Thoracic aorta (tissue), 2 donors: ENCODE data around the gene GIMAP4. TPM values are rescaled to one million over a fixed set of nuclear protein-coding genes. Genes with fewer than 3 reads are reported as not detected.

Experiments
- ATAC-seq: fragments of 150-250 bp; one replicate; pipeline ENCODE4 v1.8.0; 2017; ENCODE audit warnings: low read depth; ENCODE audit not compliant: insufficient number of reproducible peaks, low FRiP score
- DNase-seq: peaks from one replicate; pipeline ENCODE4 v3.0.0-alpha.2; 2020; ENCODE audit warnings: low spot score
- H3K27ac ChIP-seq, 2 donors: fragments of 200-600 bp; sonication (generic); 1 replicate in 1 of 2; 2 replicates in 1 of 2; pipeline ENCODE4 v1.5.1; 2016; ENCODE audit warnings: mild to moderate bottlenecking in 2 of 2, moderate library complexity in 2 of 2
- H3K27me3 ChIP-seq: fragments of 200-600 bp; sonication (generic); replicated peaks from 2 replicates; pipeline ENCODE4 v1.6.0; 2016; ENCODE audit warnings: mild to moderate bottlenecking; ENCODE audit not compliant: insufficient read depth
- H3K36me3 ChIP-seq: fragments of 200-600 bp; sonication (generic); one replicate; pipeline ENCODE4 v1.5.1; 2016
- H3K4me1 ChIP-seq, 2 donors: fragments of 200-600 bp; sonication (generic); 1 replicate in 1 of 2; 2 replicates in 1 of 2; pipeline versions ENCODE4 v1.5.1 to v1.6.0; 2016; ENCODE audit warnings: low read depth in 2 of 2, mild to moderate bottlenecking in 1 of 2; ENCODE audit not compliant: control insufficient read depth in 1 of 2
- H3K4me3 ChIP-seq: fragments of 200-600 bp; sonication (generic); 2 replicates; pipeline ENCODE4 v1.5.1; 2016; ENCODE audit warnings: mild to moderate bottlenecking
- H3K9me3 ChIP-seq: fragments of 200-600 bp; sonication (generic); 2 replicates; pipeline ENCODE4 v1.5.1; 2016
- CTCF ChIP-seq: fragments of 200-600 bp; sonication (generic); IDR thresholded peaks from one replicate; pipeline ENCODE4 v1.5.1; 2019; ENCODE audit warnings: antibody characterized with exemption
- total RNA-seq, 2 donors: library from RNA; depleted of rRNA; stranded (reverse); fragments of >200 nt; gene quantifications; one replicate each; pipeline versions ENCODE4 v1.1.0 to v1.2.3, GENCODE V29; 2016

The GIMAP4 gene
- total RNA-seq, 2 donors from 2014 or later = 12.3 to 29.3 TPM

- ATAC-seq = no peak
- DNase-seq = no peak
- Histone ChIP-seq H3K27ac (no peak overlapping the region), H3K4me3 (no peak overlapping the region), H3K27me3 (no peaks in the 10 kb centered on the region), H3K9me3 (peaks cover 15% of the 10 kb centered on the region), H3K36me3 (no peaks in the 10 kb centered on the region), H3K4me1 (no peaks in the 10 kb centered on the region)
- TF ChIP-seq CTCF = no peak
Observed at GRCh38 chr7:150538259-150538658, 28.9 kb upstream of the GIMAP4 start.

- Histone ChIP-seq H3K9me3 (peaks cover 4% of the 10 kb centered on the region), H3K27ac (no peak overlapping the region), H3K4me1 (no peaks in the 10 kb centered on the region), H3K36me3 (no peaks in the 10 kb centered on the region), H3K27me3 (no peaks in the 10 kb centered on the region), H3K4me3 (no peak overlapping the region)
- ATAC-seq (no peak), DNase-seq (no peak)
- TF ChIP-seq CTCF = no peak
Observed at GRCh38 chr7:150553163-150553562, 14.0 kb upstream of the GIMAP4 start.

GRCh38 chr7:150556521-150557138 lies 10.6 kb upstream of the GIMAP4 start:
- Histone ChIP-seq H3K27ac (no peak overlapping the region), H3K9me3 (no peaks in the 10 kb centered on the region), H3K27me3 (no peaks in the 10 kb centered on the region), H3K4me1 (no peaks in the 10 kb centered on the region), H3K36me3 (no peaks in the 10 kb centered on the region), H3K4me3 (no peak overlapping the region)
- no peak for ATAC-seq
- no peak for TF ChIP-seq CTCF
- no peak for DNase-seq

GRCh38 chr7:150560486-150560885 lies 6.7 kb upstream of the GIMAP4 start:
- DNase-seq = no peak
- no peaks in the 10 kb centered on the region for H3K27me3 ChIP-seq
- TF ChIP-seq CTCF = no peak
- no peak overlapping the region for H3K27ac ChIP-seq
- no peaks in the 10 kb centered on the region for H3K9me3 ChIP-seq
- H3K4me3 ChIP-seq = no peak overlapping the region
- ATAC-seq = no peak
- no peaks in the 10 kb centered on the region for H3K4me1 ChIP-seq
- H3K36me3 ChIP-seq = no peaks in the 10 kb centered on the region

- DNase-seq (no peak), ATAC-seq (no peak)
- H3K36me3 ChIP-seq = no peaks in the 10 kb centered on the region
- no peak overlapping the region for H3K27ac ChIP-seq
- TF ChIP-seq CTCF = no peak
- no peaks in the 10 kb centered on the region for H3K27me3 ChIP-seq
- H3K9me3 ChIP-seq = no peaks in the 10 kb centered on the region
- H3K4me1 ChIP-seq = no peaks in the 10 kb centered on the region
- no peak overlapping the region for H3K4me3 ChIP-seq
Observed at GRCh38 chr7:150562919-150563318, 4.3 kb upstream of the GIMAP4 start.
